Neural crest cell (in vitro differentiated cells): ENCODE measurements around the gene ZNF592. TPM values are rescaled to one million over a fixed set of nuclear protein-coding genes. Genes with fewer than 3 reads are reported as not detected.

Experiments used
- DNase-seq: peaks from one replicate; pipeline ENCODE4 v3.0.0; 2021; ENCODE audit warnings: low read depth, mixed read lengths, low spot score
- H3K27ac Mint-ChIP-seq: one replicate; pipeline ENCODE4 v1.8.0; 2021; ENCODE audit warnings: mild to moderate bottlenecking, mixed read lengths; ENCODE audit not compliant: unreplicated experiment
- H3K27me3 Mint-ChIP-seq: 2 replicates; pipeline ENCODE4 v1.8.0; 2021; ENCODE audit warnings: low read depth, mild to moderate bottlenecking, mixed read lengths
- H3K36me3 Mint-ChIP-seq: 2 replicates; pipeline ENCODE4 v1.8.0; 2021; ENCODE audit warnings: low read depth, mild to moderate bottlenecking, mixed read lengths
- H3K4me1 Mint-ChIP-seq: 2 replicates; pipeline ENCODE4 v1.8.0; 2021; ENCODE audit warnings: mixed read lengths
- H3K4me3 Mint-ChIP-seq: one replicate; pipeline ENCODE4 v1.8.0; 2021; ENCODE audit warnings: mild to moderate bottlenecking, mixed read lengths
- H3K9me3 Mint-ChIP-seq: 2 replicates; pipeline ENCODE4 v1.8.0; 2021; ENCODE audit warnings: mixed read lengths
- total RNA-seq: library from RNA; stranded (reverse); gene quantifications from 2 replicates; pipeline ENCODE4 v1.2.1, GENCODE V29; 2021
- TF ChIP-seq, protein P1 (sequence below): fragments of 200-600 bp; sonication (generic); conservative IDR thresholded peaks from 2 replicates; pipeline ENCODE4 v1.5.0; 2021; ENCODE audit warnings: antibody characterized with exemption, mild to moderate bottlenecking

The ZNF592 gene
- total RNA-seq, 1 donor from 2014 or later: 34.7 TPM

DNA sequence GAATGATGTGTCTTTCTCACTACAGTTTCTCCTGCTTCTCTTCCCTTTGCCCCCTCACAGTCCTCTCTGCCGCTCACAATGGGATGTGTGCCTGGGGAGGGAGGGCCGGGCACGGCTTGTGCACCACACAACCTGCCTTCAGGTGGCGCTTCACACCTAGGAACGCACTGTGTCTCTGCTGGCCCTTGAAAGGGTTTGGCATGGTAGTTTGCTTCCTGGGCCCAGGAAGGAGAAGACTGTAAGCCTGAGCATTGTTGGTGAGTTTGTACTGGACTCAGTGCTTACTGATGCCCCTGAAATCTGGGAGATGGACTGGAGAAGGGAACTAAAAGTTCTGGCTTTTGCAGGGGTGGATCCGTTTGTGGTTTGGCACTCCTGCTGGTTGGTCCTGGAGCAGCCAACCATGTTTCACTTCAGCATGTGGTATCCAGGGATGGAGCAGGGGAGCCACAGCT is 78.0 kb downstream of the ZNF592 start:
- TF ChIP-seq, protein P1, sequence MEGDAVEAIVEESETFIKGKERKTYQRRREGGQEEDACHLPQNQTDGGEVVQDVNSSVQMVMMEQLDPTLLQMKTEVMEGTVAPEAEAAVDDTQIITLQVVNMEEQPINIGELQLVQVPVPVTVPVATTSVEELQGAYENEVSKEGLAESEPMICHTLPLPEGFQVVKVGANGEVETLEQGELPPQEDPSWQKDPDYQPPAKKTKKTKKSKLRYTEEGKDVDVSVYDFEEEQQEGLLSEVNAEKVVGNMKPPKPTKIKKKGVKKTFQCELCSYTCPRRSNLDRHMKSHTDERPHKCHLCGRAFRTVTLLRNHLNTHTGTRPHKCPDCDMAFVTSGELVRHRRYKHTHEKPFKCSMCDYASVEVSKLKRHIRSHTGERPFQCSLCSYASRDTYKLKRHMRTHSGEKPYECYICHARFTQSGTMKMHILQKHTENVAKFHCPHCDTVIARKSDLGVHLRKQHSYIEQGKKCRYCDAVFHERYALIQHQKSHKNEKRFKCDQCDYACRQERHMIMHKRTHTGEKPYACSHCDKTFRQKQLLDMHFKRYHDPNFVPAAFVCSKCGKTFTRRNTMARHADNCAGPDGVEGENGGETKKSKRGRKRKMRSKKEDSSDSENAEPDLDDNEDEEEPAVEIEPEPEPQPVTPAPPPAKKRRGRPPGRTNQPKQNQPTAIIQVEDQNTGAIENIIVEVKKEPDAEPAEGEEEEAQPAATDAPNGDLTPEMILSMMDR: no peak
- H3K27ac Mint-ChIP-seq: no peak overlapping the region
- H3K27me3 Mint-ChIP-seq: no peaks in the 10 kb centered on the region
- no peaks in the 10 kb centered on the region for H3K36me3 Mint-ChIP-seq
- no peaks in the 10 kb centered on the region for H3K9me3 Mint-ChIP-seq
- no peak overlapping the region for H3K4me3 Mint-ChIP-seq
- DNase-seq: no peak
- H3K4me1 Mint-ChIP-seq: peaks cover 11% of the 10 kb centered on the region

DNA sequence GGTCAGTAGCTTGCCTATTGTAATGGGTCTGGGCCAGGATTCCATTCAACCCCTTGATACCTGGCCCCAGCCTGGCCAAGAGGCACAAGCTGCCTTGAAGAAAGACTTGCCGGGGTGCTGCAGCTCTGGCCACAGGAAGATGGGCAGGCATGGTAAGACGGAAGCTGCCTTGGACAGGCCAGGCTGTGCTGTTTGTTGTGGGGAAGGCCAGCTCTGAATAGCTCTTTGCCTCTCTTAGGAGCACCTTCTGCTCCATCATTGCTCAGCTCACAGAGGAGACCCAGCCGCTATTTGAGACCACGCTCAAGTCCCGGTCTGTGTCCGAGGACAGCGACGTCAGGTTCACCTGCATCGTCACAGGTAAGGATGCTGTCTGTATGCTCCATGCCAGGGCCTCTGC is 78.9 kb downstream of the ZNF592 start:
- TF ChIP-seq, protein P1: no peak
- peaks cover 2% of the 10 kb centered on the region for H3K4me1 Mint-ChIP-seq
- H3K36me3 Mint-ChIP-seq: no peaks in the 10 kb centered on the region
- no peaks in the 10 kb centered on the region for H3K9me3 Mint-ChIP-seq
- DNase-seq: no peak
- H3K27me3 Mint-ChIP-seq: no peaks in the 10 kb centered on the region
- H3K4me3 Mint-ChIP-seq: no peak overlapping the region
- no peak overlapping the region for H3K27ac Mint-ChIP-seq

DNA sequence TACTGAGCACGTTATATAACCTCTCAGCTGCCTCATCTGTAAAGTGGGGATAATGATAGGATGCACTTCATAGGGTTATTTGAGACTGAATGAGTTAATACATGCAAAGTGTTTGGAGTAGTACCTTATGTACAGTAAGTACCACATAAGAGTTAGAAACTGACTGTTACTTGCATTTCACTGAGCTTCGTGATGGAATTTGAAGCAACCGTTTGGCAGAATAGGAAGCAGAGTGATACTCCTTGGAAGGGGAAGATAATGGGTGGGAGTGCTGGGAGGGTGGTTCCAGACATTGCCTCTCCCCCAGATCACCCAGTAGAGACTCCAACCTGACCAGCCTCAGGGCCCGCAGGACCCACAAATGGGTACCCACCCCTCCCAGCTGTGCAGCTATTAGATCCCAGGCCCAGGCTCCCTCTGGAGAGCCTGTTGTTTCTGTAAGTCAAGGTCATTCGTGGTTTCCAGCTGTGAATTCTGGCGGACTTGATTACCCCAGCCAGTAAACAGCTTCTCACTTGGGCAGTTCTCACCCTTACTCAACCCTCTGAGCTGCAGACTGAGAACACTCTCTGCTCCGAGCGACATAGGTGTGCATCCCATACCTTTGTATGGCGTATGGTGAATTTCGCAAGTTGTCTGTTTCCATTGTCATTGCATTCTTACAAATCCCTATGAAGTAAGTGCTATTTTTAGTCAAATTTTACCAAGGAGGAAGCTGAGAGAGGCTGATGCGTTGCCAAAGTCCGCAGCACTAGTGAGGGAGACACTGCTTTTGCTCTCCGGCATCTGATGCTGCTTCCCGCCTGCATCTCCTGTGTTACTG is 79.9 kb downstream of the ZNF592 start:
- TF ChIP-seq, protein P1: no peak
- no peak overlapping the region for H3K27ac Mint-ChIP-seq
- H3K27me3 Mint-ChIP-seq: no peaks in the 10 kb centered on the region
- no peaks in the 10 kb centered on the region for H3K9me3 Mint-ChIP-seq
- no peak for DNase-seq
- H3K4me1 Mint-ChIP-seq: no peaks in the 10 kb centered on the region
- H3K36me3 Mint-ChIP-seq: no peaks in the 10 kb centered on the region
- no peak overlapping the region for H3K4me3 Mint-ChIP-seq

DNA sequence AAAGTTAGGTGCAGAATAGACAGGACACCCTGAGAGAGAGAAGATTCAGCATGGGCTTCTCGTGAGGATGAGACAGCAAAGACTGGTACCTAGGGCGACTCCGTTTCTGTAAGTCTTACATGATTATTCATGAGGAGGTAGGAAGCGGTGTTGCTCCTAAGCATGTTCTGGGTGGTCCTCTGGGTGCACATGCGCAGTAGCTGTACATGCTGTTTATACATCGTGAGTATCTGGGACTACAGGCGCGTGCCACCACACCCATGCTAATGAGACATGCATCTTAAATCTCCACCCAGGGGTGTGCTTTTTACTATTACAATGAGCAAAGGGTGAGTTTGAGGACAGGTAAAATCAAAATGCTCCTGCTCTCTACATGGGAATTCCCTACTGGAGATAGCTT is 81.0 kb downstream of the ZNF592 start:
- Mint-ChIP-seq H3K27ac (no peak overlapping the region), H3K4me3 (no peak overlapping the region), H3K27me3 (no peaks in the 10 kb centered on the region), H3K9me3 (no peaks in the 10 kb centered on the region), H3K4me1 (no peaks in the 10 kb centered on the region), H3K36me3 (no peaks in the 10 kb centered on the region)
- DNase-seq: no peak
- TF ChIP-seq, protein P1: no peak

DNA sequence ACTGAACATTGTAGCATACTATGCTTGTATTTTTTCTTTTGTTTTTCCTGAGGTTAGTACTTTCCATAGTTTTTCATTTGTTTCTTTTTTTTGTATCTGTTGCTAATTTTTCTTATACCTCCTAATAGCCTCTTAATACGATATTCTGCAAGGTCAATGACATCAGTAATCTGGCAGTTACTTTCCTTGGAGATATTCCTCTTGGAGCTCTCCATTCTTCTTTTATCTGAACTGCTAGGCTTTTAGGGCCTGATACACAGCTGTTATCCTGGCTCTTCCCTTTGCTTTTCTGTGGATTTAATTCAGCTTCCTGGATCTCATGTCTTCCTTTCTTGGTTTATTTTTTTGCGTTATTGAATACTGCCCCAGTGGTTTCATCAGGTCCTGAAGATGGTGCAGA is 81.6 kb downstream of the ZNF592 start:
- TF ChIP-seq, protein P1: no peak
- Mint-ChIP-seq H3K4me3 (no peak overlapping the region), H3K36me3 (no peaks in the 10 kb centered on the region), H3K27ac (no peak overlapping the region), H3K4me1 (no peaks in the 10 kb centered on the region), H3K27me3 (no peaks in the 10 kb centered on the region), H3K9me3 (no peaks in the 10 kb centered on the region)
- DNase-seq: no peak
